MM.1S (cell line): ENCODE data around the gene MORC4.

ENCODE experiments used
- DNase-seq: peaks from one replicate; pipeline ENCODE4 v3.0.0-alpha.2; 2015
- H2AFZ ChIP-seq: fragments of 300-600 bp; sonication (generic); 2 replicates; pipeline ENCODE4 v1.6.0; 2016; ENCODE audit warnings: antibody characterized with exemption, low read length
- H3F3A ChIP-seq: fragments of 300-600 bp; sonication (generic); 2 replicates; pipeline ENCODE4 v1.6.1; 2016; ENCODE audit warnings: mild to moderate bottlenecking, antibody characterized with exemption, low read length, moderate library complexity, mixed read lengths; ENCODE audit not compliant: insufficient read depth
- H3K27ac ChIP-seq: fragments of 300-600 bp; sonication (generic); 2 replicates; pipeline ENCODE4 v1.5.1; 2016; ENCODE audit warnings: mild to moderate bottlenecking, low read length
- H3K27me3 ChIP-seq: fragments of 300-600 bp; sonication (generic); replicated peaks from 2 replicates; pipeline ENCODE4 v1.6.0; 2016; ENCODE audit warnings: low read length; ENCODE audit not compliant: insufficient read depth
- H3K36me3 ChIP-seq: fragments of 300-600 bp; sonication (generic); replicated peaks from 2 replicates; pipeline ENCODE4 v1.6.1; 2016; ENCODE audit warnings: mild to moderate bottlenecking, low read length, mixed read lengths; ENCODE audit not compliant: insufficient read depth
- H3K4me1 ChIP-seq: fragments of 300-600 bp; sonication (generic); 2 replicates; pipeline ENCODE4 v1.6.1; 2016; ENCODE audit warnings: low read length, mixed read lengths
- H3K4me2 ChIP-seq: fragments of 300-600 bp; sonication (generic); 2 replicates; pipeline ENCODE4 v1.6.0; 2016; ENCODE audit warnings: low read depth, low read length
- H3K4me3 ChIP-seq: fragments of 300-600 bp; sonication (generic); 2 replicates; pipeline ENCODE4 v1.5.1; 2016; ENCODE audit warnings: low read length, mixed read lengths
- H3K79me2 ChIP-seq: fragments of 300-600 bp; sonication (generic); 2 replicates; pipeline ENCODE4 v1.6.1; 2016; ENCODE audit warnings: mixed run types, low read length, mixed read lengths
- H3K9ac ChIP-seq: fragments of 300-600 bp; sonication (generic); 2 replicates; pipeline ENCODE4 v1.6.1; 2016; ENCODE audit warnings: low read length, mixed read lengths
- H3K9me2 ChIP-seq: fragments of 300-600 bp; sonication (generic); replicated peaks from 2 replicates; pipeline ENCODE4 v1.6.1; 2016; ENCODE audit warnings: mild to moderate bottlenecking, low read length, mixed read lengths; ENCODE audit not compliant: insufficient read depth
- H3K9me3 ChIP-seq: fragments of 300-600 bp; sonication (generic); replicated peaks from 2 replicates; pipeline ENCODE4 v1.6.1; 2016; ENCODE audit warnings: mild to moderate bottlenecking, low read length, mixed read lengths; ENCODE audit not compliant: insufficient read depth
- H4K20me1 ChIP-seq: fragments of 300-600 bp; sonication (generic); 2 replicates; pipeline ENCODE4 v1.6.1; 2016; ENCODE audit warnings: mild to moderate bottlenecking, low read length, moderate library complexity, mixed read lengths; ENCODE audit not compliant: insufficient read depth
- CTCF ChIP-seq: fragments of 300-600 bp; sonication (generic); IDR thresholded peaks from 2 replicates; pipeline ENCODE4 v1.5.1; 2016; ENCODE audit warnings: antibody characterized with exemption, low read length, mixed read lengths
- EZH2 ChIP-seq: fragments of 300-600 bp; sonication (generic); optimal IDR thresholded peaks from 2 replicates; pipeline ENCODE3; 2017; ENCODE audit warnings: low read depth, mild to moderate bottlenecking, antibody characterized with exemption, low read length, mixed read lengths
- EZH2phosphoT487 ChIP-seq: fragments of 300-600 bp; sonication (generic); IDR thresholded peaks from 2 replicates; pipeline ENCODE4 v1.6.1; 2018; ENCODE audit warnings: antibody characterized with exemption, low read length

The MORC4 gene

DNA sequence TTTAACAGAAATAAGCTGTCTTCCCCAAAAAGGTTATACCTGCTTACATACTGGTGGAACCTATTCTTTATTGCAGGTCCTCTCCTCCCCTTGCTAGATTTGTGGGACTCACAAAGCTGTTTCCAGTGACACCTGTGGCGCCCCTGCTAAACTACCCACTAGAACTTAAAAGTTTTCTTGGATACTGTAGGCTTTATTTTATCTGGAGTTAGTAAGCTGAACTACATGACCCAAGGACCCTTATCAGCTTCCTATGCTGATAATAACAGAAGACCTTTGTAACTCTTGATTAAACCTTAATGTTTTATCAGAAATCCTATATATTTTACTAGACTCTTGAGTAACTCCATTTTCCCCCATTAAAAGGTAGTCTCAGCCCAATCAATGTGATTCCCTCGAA, 47.5 kb downstream of the MORC4 start:
- no peaks in the 10 kb centered on the region for H4K20me1 ChIP-seq
- H3K4me3 ChIP-seq: no peak overlapping the region
- H3K4me2 ChIP-seq: no peak overlapping the region
- H3K27me3 ChIP-seq: no peaks in the 10 kb centered on the region
- no peaks in the 10 kb centered on the region for H3K4me1 ChIP-seq
- H2AFZ ChIP-seq: no peak overlapping the region
- TF ChIP-seq EZH2: no peak
- no peaks in the 10 kb centered on the region for H3K9me2 ChIP-seq
- H3K9me3 ChIP-seq: no peaks in the 10 kb centered on the region
- DNase-seq: no peak
- H3K9ac ChIP-seq: no peak overlapping the region
- H3F3A ChIP-seq: no peaks in the 10 kb centered on the region
- no peaks in the 10 kb centered on the region for H3K36me3 ChIP-seq
- no peaks in the 10 kb centered on the region for H3K79me2 ChIP-seq
- H3K27ac ChIP-seq: no peak overlapping the region

GRCh38 chrX:106952089-106952488, 47.9 kb downstream of the MORC4 start:
- Histone ChIP-seq H3K9ac (no peak overlapping the region), H3K4me2 (no peak overlapping the region), H4K20me1 (no peaks in the 10 kb centered on the region), H3K36me3 (no peaks in the 10 kb centered on the region), H3K9me2 (no peaks in the 10 kb centered on the region), H3F3A (no peaks in the 10 kb centered on the region), H3K27ac (no peak overlapping the region), H3K4me3 (no peak overlapping the region), H3K79me2 (no peaks in the 10 kb centered on the region), H2AFZ (no peak overlapping the region), H3K27me3 (no peaks in the 10 kb centered on the region), H3K9me3 (no peaks in the 10 kb centered on the region), H3K4me1 (no peaks in the 10 kb centered on the region)
- DNase-seq: no peak
- TF ChIP-seq EZH2 (no peak), EZH2phosphoT487 (no peak), CTCF (no peak)

DNA sequence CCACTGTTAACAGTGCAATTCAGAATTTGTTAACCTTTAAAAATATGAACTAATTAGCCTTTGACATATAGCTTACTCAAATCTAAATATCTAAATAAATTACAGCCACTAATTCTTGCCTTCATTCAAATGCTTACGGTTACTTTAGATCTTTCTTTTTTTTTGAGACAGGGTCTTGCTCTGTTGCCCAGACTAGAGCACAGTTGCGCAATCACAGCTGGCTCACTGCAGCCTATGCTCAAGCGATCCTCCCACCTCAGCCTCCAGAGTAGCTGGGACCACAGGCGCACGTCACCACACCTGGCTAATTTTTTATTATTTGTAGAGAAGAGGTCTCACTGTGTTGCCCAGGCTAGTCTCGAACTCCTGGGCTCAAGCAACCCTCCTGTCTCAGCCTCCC, 48.8 kb downstream of the MORC4 start:
- DNase-seq: no peak
- no peak overlapping the region for H3K27ac ChIP-seq
- H3K4me3 ChIP-seq: no peak overlapping the region
- H3K9me2 ChIP-seq: no peaks in the 10 kb centered on the region
- no peaks in the 10 kb centered on the region for H3K4me1 ChIP-seq
- no peak overlapping the region for H2AFZ ChIP-seq
- no peaks in the 10 kb centered on the region for H4K20me1 ChIP-seq
- no peaks in the 10 kb centered on the region for H3F3A ChIP-seq
- H3K27me3 ChIP-seq: no peaks in the 10 kb centered on the region
- no peak overlapping the region for H3K9ac ChIP-seq
- no peaks in the 10 kb centered on the region for H3K79me2 ChIP-seq
- H3K36me3 ChIP-seq: no peaks in the 10 kb centered on the region
- no peaks in the 10 kb centered on the region for H3K9me3 ChIP-seq
- H3K4me2 ChIP-seq: no peak overlapping the region
- TF ChIP-seq EZH2: no peak
- TF ChIP-seq EZH2phosphoT487: no peak

GRCh38 chrX:106950381-106950780, 49.6 kb downstream of the MORC4 start:
- Histone ChIP-seq H3K4me3 (no peak overlapping the region), H3K36me3 (no peaks in the 10 kb centered on the region), H3F3A (no peaks in the 10 kb centered on the region), H3K27ac (no peak overlapping the region), H4K20me1 (no peaks in the 10 kb centered on the region), H3K27me3 (no peaks in the 10 kb centered on the region), H3K9me3 (no peaks in the 10 kb centered on the region), H3K9me2 (no peaks in the 10 kb centered on the region), H3K9ac (no peak overlapping the region), H2AFZ (no peak overlapping the region), H3K4me1 (no peaks in the 10 kb centered on the region), H3K79me2 (no peaks in the 10 kb centered on the region), H3K4me2 (no peak overlapping the region)
- no peak for DNase-seq
- TF ChIP-seq EZH2phosphoT487 (no peak), EZH2 (no peak), CTCF (no peak)
